Activated naive CD4-positive, alpha-beta T cell treated with anti-CD3 and anti-CD28 coated beads for 36 hours (primary cell): Measurements from ENCODE around the gene FGF14. TPM values are rescaled to one million over a fixed set of nuclear protein-coding genes. Genes with fewer than 3 reads are reported as not detected.

Experiments
- CTCF ChIA-PET: fragments of 350-600 bp; sonication (Branson Sonifier 250); formaldehyde crosslinking; loops from one replicate; lab custom pipeline; 2021; ENCODE audit warnings: antibody characterized with exemption; lab: Charles Lee
- DNase-seq: peaks from one replicate; pipeline ENCODE4 v3.0.0-alpha.2; 2020
- H3K27ac Mint-ChIP-seq: one replicate; pipeline ENCODE4 v1.8.0; 2021; ENCODE audit warnings: mild to moderate bottlenecking, mixed read lengths
- H3K27me3 Mint-ChIP-seq: one replicate; pipeline ENCODE4 v1.8.0; 2021; ENCODE audit warnings: low read depth, mixed read lengths
- H3K36me3 Mint-ChIP-seq: one replicate; pipeline ENCODE4 v1.8.0; 2021; ENCODE audit warnings: low read depth, mixed read lengths
- H3K4me1 Mint-ChIP-seq: one replicate; pipeline ENCODE4 v1.8.0; 2021; ENCODE audit warnings: low read depth, mixed read lengths
- H3K4me3 Mint-ChIP-seq: one replicate; pipeline ENCODE4 v1.8.0; 2021; ENCODE audit warnings: mild to moderate bottlenecking, moderate library complexity, mixed read lengths
- H3K9me3 Mint-ChIP-seq: one replicate; pipeline ENCODE4 v1.8.0; 2021; ENCODE audit warnings: mixed read lengths
- intact Hi-C: fragments of 100-400 bp; cut with micrococcal nuclease; formaldehyde crosslinking; loops from one replicate; pipeline ENCODE4 v1.15.1; 2023
- total RNA-seq, 2 experiments: library from RNA; stranded (reverse); gene quantifications; one replicate each; pipeline ENCODE4 v1.2.3, GENCODE V29; 2021

Gene FGF14
- total RNA-seq, 2 experiments from 2014 or later: not detected

GRCh38 chr13:101751488-101751887, 650.4 kb downstream of the FGF14 start:
- Mint-ChIP-seq H3K27ac (no peak overlapping the region), H3K27me3 (peaks cover 22% of the 10 kb centered on the region), H3K4me3 (no peak overlapping the region), H3K4me1 (no peaks in the 10 kb centered on the region), H3K9me3 (no peaks in the 10 kb centered on the region), H3K36me3 (no peaks in the 10 kb centered on the region)
- DNase-seq: no peak
- intact Hi-C loops: no loop called here
- CTCF ChIA-PET: no interaction called here

GRCh38 chr13:101749584-101749983, 652.3 kb downstream of the FGF14 start:
- Mint-ChIP-seq H3K27ac (no peak overlapping the region), H3K36me3 (no peaks in the 10 kb centered on the region), H3K4me3 (no peak overlapping the region), H3K27me3 (peaks cover 27% of the 10 kb centered on the region), H3K9me3 (no peaks in the 10 kb centered on the region), H3K4me1 (no peaks in the 10 kb centered on the region)
- intact Hi-C loops: no loop called here
- CTCF ChIA-PET: no interaction called here
- no peak for DNase-seq

GRCh38 chr13:101747039-101747438, 654.8 kb downstream of the FGF14 start:
- H3K9me3 Mint-ChIP-seq: no peaks in the 10 kb centered on the region
- DNase-seq: no peak
- peaks cover 32% of the 10 kb centered on the region for H3K27me3 Mint-ChIP-seq
- H3K4me3 Mint-ChIP-seq: no peak overlapping the region
- no peak overlapping the region for H3K27ac Mint-ChIP-seq
- CTCF ChIA-PET: no interaction called here
- intact Hi-C loops: no loop called here
- H3K4me1 Mint-ChIP-seq: no peaks in the 10 kb centered on the region
- H3K36me3 Mint-ChIP-seq: no peaks in the 10 kb centered on the region

GRCh38 chr13:101746513-101746912, 655.3 kb downstream of the FGF14 start:
- CTCF ChIA-PET: no interaction called here
- no peak for DNase-seq
- Mint-ChIP-seq H3K4me3 (no peak overlapping the region), H3K36me3 (no peaks in the 10 kb centered on the region), H3K9me3 (no peaks in the 10 kb centered on the region), H3K27me3 (peaks cover 32% of the 10 kb centered on the region), H3K27ac (no peak overlapping the region), H3K4me1 (no peaks in the 10 kb centered on the region)
- intact Hi-C loops: no loop called here

- peaks cover 5% of the 10 kb centered on the region for H3K27me3 Mint-ChIP-seq
- intact Hi-C loops: no loop called here
- no peaks in the 10 kb centered on the region for H3K9me3 Mint-ChIP-seq
Observed at GRCh38 chr13:101739382-101740178, 662.3 kb downstream of the FGF14 start.

GRCh38 chr13:101738336-101738735, 663.5 kb downstream of the FGF14 start:
- DNase-seq: no peak
- Mint-ChIP-seq H3K36me3 (no peaks in the 10 kb centered on the region), H3K27ac (no peak overlapping the region), H3K4me3 (no peak overlapping the region), H3K27me3 (no peaks in the 10 kb centered on the region), H3K4me1 (no peaks in the 10 kb centered on the region), H3K9me3 (no peaks in the 10 kb centered on the region)
- CTCF ChIA-PET: no interaction called here
- intact Hi-C loops: no loop called here

More at GRCh38 chr13:101739382-101740178, 662.3 kb downstream of the FGF14 start:
- Mint-ChIP-seq H3K27ac (no peak overlapping the region), H3K36me3 (no peaks in the 10 kb centered on the region), H3K4me1 (no peaks in the 10 kb centered on the region), H3K4me3 (no peak overlapping the region)
- CTCF ChIA-PET: no interaction called here
- DNase-seq: no peak

GRCh38 chr13:101736566-101736965, 665.3 kb downstream of the FGF14 start:
- H3K27me3 Mint-ChIP-seq: no peaks in the 10 kb centered on the region
- no peak for DNase-seq
- CTCF ChIA-PET: no interaction called here

GRCh38 chr13:101730420-101731000, 671.3 kb downstream of the FGF14 start:
- no peak overlapping the region for H3K27ac Mint-ChIP-seq
- peaks cover 2% of the 10 kb centered on the region for H3K4me1 Mint-ChIP-seq
- no peak overlapping the region for H3K4me3 Mint-ChIP-seq
- intact Hi-C loops: no loop called here
- no peak for DNase-seq
- CTCF ChIA-PET: no interaction called here
- H3K36me3 Mint-ChIP-seq: no peaks in the 10 kb centered on the region
- no peaks in the 10 kb centered on the region for H3K27me3 Mint-ChIP-seq
- H3K9me3 Mint-ChIP-seq: no peaks in the 10 kb centered on the region

More at GRCh38 chr13:101736566-101736965, 665.3 kb downstream of the FGF14 start:
- H3K4me1 Mint-ChIP-seq: no peaks in the 10 kb centered on the region
- no peak overlapping the region for H3K27ac Mint-ChIP-seq
- H3K4me3 Mint-ChIP-seq: no peak overlapping the region
- intact Hi-C loops: no loop called here
- H3K36me3 Mint-ChIP-seq: no peaks in the 10 kb centered on the region
- no peaks in the 10 kb centered on the region for H3K9me3 Mint-ChIP-seq

- intact Hi-C loops: no loop called here
- Mint-ChIP-seq H3K27ac (no peak overlapping the region), H3K27me3 (peaks cover 2% of the 10 kb centered on the region), H3K9me3 (no peaks in the 10 kb centered on the region), H3K4me3 (no peak overlapping the region), H3K36me3 (no peaks in the 10 kb centered on the region), H3K4me1 (peaks cover 2% of the 10 kb centered on the region)
- CTCF ChIA-PET: no interaction called here
- no peak for DNase-seq
Observed at GRCh38 chr13:101728615-101729014, 673.2 kb downstream of the FGF14 start.

- Mint-ChIP-seq H3K4me1 (peaks cover 2% of the 10 kb centered on the region), H3K4me3 (no peak overlapping the region), H3K9me3 (no peaks in the 10 kb centered on the region), H3K36me3 (no peaks in the 10 kb centered on the region), H3K27me3 (peaks cover 2% of the 10 kb centered on the region), H3K27ac (no peak overlapping the region)
- no peak for DNase-seq
- CTCF ChIA-PET: no interaction called here
- intact Hi-C loops: no loop called here
Observed at GRCh38 chr13:101728021-101728420, 673.8 kb downstream of the FGF14 start.

GRCh38 chr13:101727118-101727517, 674.7 kb downstream of the FGF14 start:
- DNase-seq: no peak

GRCh38 chr13:101726681-101727080, 675.2 kb downstream of the FGF14 start:
- H3K4me3 Mint-ChIP-seq: no peak overlapping the region
- intact Hi-C loops: no loop called here

More at GRCh38 chr13:101727118-101727517, 674.7 kb downstream of the FGF14 start:
- CTCF ChIA-PET: no interaction called here
- Mint-ChIP-seq H3K4me1 (peaks cover 2% of the 10 kb centered on the region), H3K27ac (no peak overlapping the region), H3K27me3 (peaks cover 2% of the 10 kb centered on the region), H3K4me3 (no peak overlapping the region), H3K9me3 (no peaks in the 10 kb centered on the region), H3K36me3 (no peaks in the 10 kb centered on the region)
- intact Hi-C loops: no loop called here

GRCh38 chr13:101718496-101718895, 683.4 kb downstream of the FGF14 start:
- no peak overlapping the region for H3K4me3 Mint-ChIP-seq
- intact Hi-C loops: no loop called here
- no peaks in the 10 kb centered on the region for H3K4me1 Mint-ChIP-seq
- CTCF ChIA-PET: no interaction called here
- H3K27me3 Mint-ChIP-seq: peaks cover 10% of the 10 kb centered on the region
- H3K27ac Mint-ChIP-seq: no peak overlapping the region
- H3K36me3 Mint-ChIP-seq: no peaks in the 10 kb centered on the region
- H3K9me3 Mint-ChIP-seq: no peaks in the 10 kb centered on the region
- no peak for DNase-seq

More at GRCh38 chr13:101726681-101727080, 675.2 kb downstream of the FGF14 start:
- DNase-seq: no peak
- H3K27me3 Mint-ChIP-seq: peaks cover 2% of the 10 kb centered on the region
- CTCF ChIA-PET: no interaction called here
- H3K27ac Mint-ChIP-seq: no peak overlapping the region
- peaks cover 2% of the 10 kb centered on the region for H3K4me1 Mint-ChIP-seq
- H3K9me3 Mint-ChIP-seq: no peaks in the 10 kb centered on the region
- H3K36me3 Mint-ChIP-seq: no peaks in the 10 kb centered on the region
